ENCODE measurements around the gene SPO11.

SPO11 gene

DNA sequence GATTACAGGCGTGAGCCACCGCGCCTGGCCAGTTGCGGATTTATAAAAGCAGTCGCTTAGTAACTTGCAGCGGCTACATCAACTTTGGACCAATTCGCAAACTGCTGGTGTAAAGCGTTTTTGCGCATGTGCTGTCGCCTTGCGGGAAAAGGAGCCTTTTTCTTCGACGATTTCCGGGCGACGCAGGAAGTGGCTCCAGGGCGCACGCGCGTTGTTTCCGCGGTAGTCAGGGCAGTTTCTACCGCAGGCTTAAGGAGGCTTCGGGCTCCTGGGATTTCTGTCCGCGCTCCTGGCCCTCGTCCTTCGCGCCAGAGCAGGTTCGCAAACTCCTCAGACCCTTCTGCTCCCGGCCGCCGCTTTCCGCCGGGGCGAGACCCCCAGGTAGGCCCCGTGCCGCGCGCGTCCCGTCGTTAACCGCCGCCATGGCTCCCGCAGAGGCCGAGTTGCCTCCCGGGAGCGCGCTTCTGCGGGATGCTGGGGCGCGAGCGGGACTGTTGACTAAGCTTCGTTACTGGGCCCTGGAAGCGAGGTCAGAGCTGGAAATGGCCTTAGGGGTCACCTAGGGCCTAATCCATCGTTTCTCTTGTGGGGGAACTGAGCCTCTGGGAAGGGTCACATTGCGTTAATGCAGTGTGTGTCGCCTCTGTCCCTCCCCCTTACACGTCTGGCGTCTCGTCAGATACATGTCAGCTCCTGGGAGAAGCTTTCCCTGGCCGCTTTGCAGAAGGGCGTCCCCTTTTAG lies 21.6 kb downstream of the SPO11 start, which contains the start of gene RAE1:
RAE1 (plus strand) TSS at position 214 of the 742 bp plus-strand sequence. CDS start 2,784 bp downstream, outside the sequence.
- TF ChIP-seq, protein P1, sequence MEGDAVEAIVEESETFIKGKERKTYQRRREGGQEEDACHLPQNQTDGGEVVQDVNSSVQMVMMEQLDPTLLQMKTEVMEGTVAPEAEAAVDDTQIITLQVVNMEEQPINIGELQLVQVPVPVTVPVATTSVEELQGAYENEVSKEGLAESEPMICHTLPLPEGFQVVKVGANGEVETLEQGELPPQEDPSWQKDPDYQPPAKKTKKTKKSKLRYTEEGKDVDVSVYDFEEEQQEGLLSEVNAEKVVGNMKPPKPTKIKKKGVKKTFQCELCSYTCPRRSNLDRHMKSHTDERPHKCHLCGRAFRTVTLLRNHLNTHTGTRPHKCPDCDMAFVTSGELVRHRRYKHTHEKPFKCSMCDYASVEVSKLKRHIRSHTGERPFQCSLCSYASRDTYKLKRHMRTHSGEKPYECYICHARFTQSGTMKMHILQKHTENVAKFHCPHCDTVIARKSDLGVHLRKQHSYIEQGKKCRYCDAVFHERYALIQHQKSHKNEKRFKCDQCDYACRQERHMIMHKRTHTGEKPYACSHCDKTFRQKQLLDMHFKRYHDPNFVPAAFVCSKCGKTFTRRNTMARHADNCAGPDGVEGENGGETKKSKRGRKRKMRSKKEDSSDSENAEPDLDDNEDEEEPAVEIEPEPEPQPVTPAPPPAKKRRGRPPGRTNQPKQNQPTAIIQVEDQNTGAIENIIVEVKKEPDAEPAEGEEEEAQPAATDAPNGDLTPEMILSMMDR (IDR thresholded peaks at IDR 0.05): no peak
- Histone ChIP-seq H3K36me3 (no peaks in the 10 kb centered on the region), H3K4me1 (ENCODE audit: control insufficient read depth in 1 of 2, insufficient read depth in 1 of 2, low read depth in 1 of 2, low read length in 1 of 2) (peaks cover 9 to 10% of the 10 kb centered on the region in 2 experiments), H3K9me3 (no peaks in the 10 kb centered on the region), H3K4me3 (ENCODE audit: low read depth in 1 of 2, low read length in 1 of 2) (peak within 1 kb of the TSS; percentile 83 to 96), H3K27me3 (peaks cover 38% of the 10 kb centered on the region), H3K27ac (peak within 1 kb of the TSS; percentile 87)

DNA sequence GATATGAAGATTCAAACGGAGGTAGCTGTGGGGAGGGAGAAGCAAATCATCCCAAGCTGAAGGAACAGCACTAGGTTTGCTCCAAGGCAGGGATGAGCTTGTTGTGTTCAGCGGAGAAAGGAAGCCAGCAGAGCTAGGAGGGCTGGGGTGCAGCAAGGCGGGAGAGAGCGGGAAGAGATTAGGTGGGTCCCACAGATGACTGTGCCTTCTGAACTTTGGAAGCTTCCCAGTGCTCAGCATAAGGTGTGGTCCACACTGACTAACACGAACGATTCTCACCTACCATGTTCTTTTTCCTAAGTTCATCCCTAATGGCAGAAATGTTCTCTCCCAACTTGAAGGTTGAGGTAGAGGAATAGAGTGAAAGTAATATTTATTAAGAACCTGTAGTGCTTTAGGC lies 22.7 kb downstream of the SPO11 start:
- Histone ChIP-seq H3K27me3 (peaks cover 33% of the 10 kb centered on the region), H3K27ac (no peak overlapping the region), H3K4me1 (ENCODE audit: control insufficient read depth in 1 of 2, insufficient read depth in 1 of 2, low read depth in 1 of 2, low read length in 1 of 2) (peaks cover 9 to 10% of the 10 kb centered on the region in 2 experiments), H3K4me3 (ENCODE audit: low read depth in 1 of 2, low read length in 1 of 2) (peak overlapping the region in 1 of 2 experiments; percentile 83), H3K9me3 (no peaks in the 10 kb centered on the region), H3K36me3 (no peaks in the 10 kb centered on the region)
- TF ChIP-seq, protein P1 (IDR thresholded peaks at IDR 0.05): no peak

DNA sequence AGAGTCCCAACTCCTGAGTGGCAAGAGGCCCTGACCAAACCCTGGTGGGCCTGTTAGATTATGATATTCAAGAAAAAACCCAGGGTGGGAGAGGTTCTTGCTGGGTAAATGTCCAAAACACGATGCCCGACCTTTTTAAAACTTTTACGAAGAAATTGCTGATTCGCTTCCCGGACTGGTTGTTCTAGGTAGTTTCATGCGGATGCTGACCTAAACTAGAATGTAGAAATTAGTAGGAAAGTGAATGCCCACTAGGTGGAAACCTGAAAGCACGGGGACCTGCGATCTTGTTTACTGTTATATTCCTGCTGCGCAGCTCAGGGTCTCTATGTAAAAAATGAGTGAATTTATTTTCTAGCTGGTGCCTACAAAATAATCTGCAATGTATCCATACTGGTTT lies 23.7 kb downstream of the SPO11 start:
- H3K27ac ChIP-seq: no peak overlapping the region
- no peaks in the 10 kb centered on the region for H3K36me3 ChIP-seq

DNA sequence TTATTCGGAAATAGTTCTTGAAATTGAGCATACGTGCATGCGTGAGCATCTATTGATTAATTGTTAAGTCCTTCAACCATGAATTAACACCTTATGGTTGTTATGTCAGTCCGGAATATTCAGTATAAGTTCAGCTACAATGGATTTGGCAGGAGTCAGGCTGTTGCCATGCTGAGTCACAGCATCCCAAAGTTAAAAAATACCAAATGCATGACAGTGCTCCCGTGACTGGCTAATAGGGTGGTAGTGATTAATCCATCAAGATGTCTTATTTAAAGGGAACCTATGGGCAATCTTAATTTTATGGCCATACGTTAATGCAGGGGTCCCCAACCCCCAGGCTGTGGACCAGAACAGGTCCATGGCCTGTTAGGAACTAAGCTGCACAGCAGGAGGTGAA lies 31.9 kb downstream of the SPO11 start:
- H3K4me1 ChIP-seq (ENCODE audit: control insufficient read depth in 1 of 2, insufficient read depth in 1 of 2, low read depth in 1 of 2, low read length in 1 of 2): no peaks in the 10 kb centered on the region
- H3K4me3 ChIP-seq (ENCODE audit: low read depth in 1 of 2, low read length in 1 of 2): no peak overlapping the region
- TF ChIP-seq, protein P1 (IDR thresholded peaks at IDR 0.05): no peak
- H3K27me3 ChIP-seq: no peaks in the 10 kb centered on the region
- no peaks in the 10 kb centered on the region for H3K9me3 ChIP-seq
- H3K27ac ChIP-seq: no peak overlapping the region
- H3K36me3 ChIP-seq: peaks cover 42% of the 10 kb centered on the region

More for the DNA sequence above, 23.7 kb downstream of the SPO11 start:
- H3K27me3 ChIP-seq: peaks cover 22% of the 10 kb centered on the region
- H3K4me3 ChIP-seq (ENCODE audit: low read depth in 1 of 2, low read length in 1 of 2): no peak overlapping the region
- H3K9me3 ChIP-seq: no peaks in the 10 kb centered on the region
- TF ChIP-seq, protein P1 (IDR thresholded peaks at IDR 0.05): no peak
- peaks cover 9 to 10% of the 10 kb centered on the region in 2 experiments for H3K4me1 ChIP-seq (ENCODE audit: control insufficient read depth in 1 of 2, insufficient read depth in 1 of 2, low read depth in 1 of 2, low read length in 1 of 2)

DNA sequence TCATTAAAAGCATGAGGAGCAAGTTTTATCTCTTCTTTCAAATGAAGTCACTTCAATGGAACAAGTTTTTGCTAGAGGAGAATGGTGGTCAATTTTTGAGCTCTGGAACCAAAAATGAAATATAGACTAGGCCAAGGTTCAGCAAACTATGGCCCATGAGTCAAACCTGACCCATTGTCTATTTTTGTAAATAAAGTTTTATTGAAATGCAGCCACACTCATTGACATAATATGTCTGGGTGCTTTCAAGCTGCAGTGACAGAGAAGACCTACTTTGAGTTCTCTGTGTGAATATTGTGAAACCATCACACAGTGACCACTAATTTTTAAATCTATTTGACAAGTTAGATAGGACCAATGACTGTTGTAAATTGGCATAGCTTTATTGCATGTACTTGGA lies 34.8 kb downstream of the SPO11 start:
- Histone ChIP-seq H3K4me1 (ENCODE audit: control insufficient read depth in 1 of 2, insufficient read depth in 1 of 2, low read depth in 1 of 2, low read length in 1 of 2) (peaks cover 4 to 5% of the 10 kb centered on the region in 2 experiments), H3K4me3 (ENCODE audit: low read depth in 1 of 2, low read length in 1 of 2) (no peak overlapping the region), H3K27me3 (no peaks in the 10 kb centered on the region), H3K9me3 (no peaks in the 10 kb centered on the region), H3K36me3 (peaks cover 69% of the 10 kb centered on the region), H3K27ac (no peak overlapping the region)
- TF ChIP-seq, protein P1 (IDR thresholded peaks at IDR 0.05): no peak
